AML-193 (cell line): ENCODE results near the gene SIRT6.
"Not testable (repeated sequence)": the region's sequence is repeated elsewhere in the genome, so short reads cannot be mapped to it uniquely, and the experiment has no call there.

Source experiments
- DNase-seq, 2 experiments: peaks; one replicate each; lab custom pipeline; 2025; lab: John Stamatoyannopoulos, UW

The SIRT6 gene

DNA sequence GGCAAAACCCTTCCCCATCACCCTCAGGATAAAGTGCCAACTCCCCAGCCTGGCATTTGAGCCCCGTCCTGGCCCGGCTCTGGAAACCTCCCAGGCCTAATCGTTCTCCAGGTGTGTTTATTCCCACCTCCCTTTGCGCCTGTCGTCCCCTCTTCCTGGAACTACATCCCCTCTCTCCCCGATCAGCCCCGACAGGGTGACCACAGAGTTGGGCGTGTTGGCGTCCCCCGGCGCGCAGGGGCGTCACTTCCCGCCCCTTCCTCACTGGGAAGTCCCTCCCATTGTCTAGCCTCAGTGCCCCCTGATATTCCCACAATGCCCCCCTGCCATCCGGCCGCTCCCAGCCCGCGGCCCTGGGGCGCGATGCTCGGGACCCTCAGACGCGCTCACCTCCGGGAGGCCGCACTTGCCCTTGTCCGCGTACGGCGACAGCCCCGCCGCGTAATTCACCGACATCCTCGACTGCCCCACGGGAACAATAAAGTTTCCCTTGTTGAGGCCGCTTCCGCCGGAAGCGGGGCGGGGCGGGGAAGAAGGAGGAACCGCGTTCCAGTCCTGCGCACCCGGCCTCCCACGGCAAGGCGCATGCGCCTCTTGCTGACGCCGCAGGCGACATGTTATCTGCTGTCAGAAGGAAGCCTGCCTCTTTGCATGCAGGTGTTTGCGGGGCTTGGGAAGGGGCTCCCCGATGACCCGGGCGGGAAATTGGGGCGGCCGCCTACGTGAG, at the start of gene SIRT6, which contains the start of gene ANKRD24:
Gene SIRT6 (minus strand): TSS at position 480 of the 727 bp plus-strand sequence. CDS start 24 bp downstream, at position 456.
Gene ANKRD24 (plus strand): TSS at position 606 of the 727 bp plus-strand sequence. CDS start 3,737 bp downstream, outside the sequence.
- DNase-seq = peak; percentile 88 to 91

DNA sequence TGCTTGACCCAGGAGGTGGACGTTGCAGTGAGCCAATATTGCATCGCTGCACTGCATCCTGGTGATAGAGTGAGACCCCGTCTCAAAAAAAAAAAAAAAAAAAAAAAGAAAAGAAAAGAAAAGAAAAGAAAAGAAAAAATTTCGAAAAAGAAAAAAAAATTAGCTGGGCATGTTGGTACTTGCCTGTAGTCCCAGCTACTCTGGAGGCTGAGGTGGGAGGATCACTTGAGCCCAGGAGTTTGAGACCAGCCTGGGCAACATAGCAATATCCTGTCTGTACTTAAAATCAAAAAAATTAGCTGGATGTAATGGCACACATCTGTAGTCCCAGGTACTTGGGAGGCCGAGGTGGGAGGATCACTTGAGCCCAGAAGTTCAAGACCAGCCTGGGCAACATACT, 49.8 kb upstream of the SIRT6 start:
- not testable (repeated sequence) for DNase-seq

DNA sequence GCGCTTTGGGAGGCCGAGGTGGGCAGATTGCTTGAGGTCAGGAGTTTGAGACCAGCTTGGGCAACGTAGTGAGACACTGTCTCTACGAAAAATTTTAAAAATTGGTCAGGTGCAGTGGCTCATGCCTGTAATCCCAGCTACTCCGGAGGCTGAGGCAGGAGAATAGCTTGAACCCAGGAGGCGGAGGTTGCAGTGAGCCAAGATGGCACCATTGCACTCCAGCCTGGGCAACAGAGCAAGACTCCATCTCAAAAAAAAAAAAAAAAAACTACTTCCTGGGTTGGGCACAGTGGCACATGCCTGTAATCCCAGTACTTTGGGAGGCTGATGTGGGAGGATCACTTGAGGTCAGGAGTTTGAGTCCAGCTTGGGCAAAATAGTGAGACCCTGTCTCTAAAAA, 49.2 kb upstream of the SIRT6 start:
- DNase-seq = not testable (repeated sequence)

DNA sequence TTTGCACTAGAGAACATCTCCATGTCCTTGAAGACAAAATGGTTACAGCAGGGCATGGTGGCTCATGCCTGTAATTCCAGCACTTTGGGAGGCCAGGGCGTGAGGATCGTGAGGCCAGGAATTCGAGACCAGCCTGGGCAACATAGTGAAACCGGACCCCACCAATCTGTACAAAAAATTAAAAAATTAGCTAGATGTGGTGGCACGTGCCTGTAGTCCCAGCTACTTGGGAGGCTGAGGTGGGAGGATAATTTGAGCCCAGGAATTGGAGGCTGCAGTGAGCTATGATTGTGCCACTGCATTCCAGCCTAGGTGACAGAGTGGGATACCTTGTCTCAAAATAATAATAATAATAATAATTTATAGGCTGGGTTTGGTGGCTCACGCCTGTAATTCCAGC, 47.9 kb upstream of the SIRT6 start:
- DNase-seq = not testable (repeated sequence)

DNA sequence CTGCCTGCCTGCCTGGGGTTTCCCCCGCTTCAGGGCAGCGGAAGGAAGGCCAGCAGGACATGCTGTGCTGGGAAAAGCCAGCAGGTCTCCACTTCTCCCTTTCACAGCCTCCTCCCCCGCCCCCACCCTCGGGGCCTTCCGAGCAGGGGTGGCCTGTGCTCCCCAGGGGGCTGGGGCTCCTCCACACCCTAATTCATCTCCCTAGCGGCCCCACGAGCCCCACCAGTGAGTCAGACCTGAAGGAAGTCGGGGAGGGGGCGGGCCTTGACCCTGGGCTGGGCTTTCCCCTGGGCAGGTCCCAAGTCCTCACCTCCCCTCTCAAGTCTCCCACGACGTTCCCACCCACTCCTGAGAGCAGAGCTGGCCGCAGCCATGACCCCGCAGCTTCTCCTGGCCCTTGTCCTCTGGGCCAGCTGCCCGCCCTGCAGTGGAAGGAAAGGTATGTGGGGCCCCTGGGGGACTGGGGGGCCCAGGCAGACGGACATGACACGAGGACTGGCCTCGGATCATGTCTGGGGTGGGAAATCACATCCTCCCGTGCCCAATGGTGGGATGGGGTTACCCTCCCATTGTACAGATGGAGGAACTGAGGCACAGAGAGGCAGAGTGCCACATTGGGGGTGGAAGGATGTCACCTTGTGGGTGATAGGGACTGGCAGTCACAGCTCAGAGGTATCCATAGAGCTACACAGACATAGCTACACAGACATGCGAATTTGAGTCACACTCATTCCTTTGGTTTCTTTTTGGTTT, 47.0 kb upstream of the SIRT6 start, which contains the start of gene EBI3:
Gene EBI3 (plus strand): TSS at position 345 of the 753 bp plus-strand sequence. CDS start 28 bp downstream, at position 373.
- DNase-seq = no peak

DNA sequence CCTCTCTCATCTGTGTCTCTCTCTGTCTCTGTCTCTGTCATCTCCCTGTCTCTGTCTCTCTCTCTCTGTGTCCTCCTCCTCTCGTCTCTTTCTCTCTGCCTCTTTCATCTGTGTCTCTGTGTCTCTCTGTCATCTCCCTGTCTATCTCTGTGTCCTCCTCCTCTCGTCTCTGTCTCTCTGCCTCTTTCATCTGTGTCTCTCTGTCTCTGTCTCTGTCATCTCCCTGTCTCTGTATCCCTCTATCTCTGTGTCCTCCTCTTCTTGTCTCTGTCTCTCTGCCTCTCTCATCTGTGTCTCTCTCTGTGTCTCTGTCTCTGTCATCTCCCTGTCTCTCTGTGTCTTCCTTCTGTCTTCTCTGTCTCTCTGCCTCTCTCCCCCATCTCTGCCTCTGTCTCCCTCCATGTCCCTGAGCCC, 46.4 kb upstream of the SIRT6 start:
- no peak for DNase-seq

DNA sequence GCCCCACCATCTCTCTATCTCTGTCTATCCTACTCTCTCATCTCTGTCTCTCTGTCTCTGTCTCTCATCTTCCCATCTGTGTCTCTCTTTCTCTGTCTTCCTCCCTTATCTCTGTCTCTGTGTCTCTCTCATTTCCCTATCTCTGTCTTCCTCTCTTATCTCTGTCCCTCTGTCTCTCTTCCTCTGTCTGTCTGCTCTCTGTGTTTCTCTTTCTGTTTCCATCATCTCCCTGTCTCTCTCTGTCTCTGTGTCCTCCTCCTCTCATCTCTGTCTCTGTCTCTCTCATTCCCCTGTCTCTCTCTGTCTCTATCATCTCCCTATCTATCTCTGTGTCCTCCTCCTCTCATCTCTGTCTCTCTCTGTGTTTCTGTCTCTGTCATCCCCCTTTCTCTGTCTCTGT, 45.4 kb upstream of the SIRT6 start:
- no peak for DNase-seq

DNA sequence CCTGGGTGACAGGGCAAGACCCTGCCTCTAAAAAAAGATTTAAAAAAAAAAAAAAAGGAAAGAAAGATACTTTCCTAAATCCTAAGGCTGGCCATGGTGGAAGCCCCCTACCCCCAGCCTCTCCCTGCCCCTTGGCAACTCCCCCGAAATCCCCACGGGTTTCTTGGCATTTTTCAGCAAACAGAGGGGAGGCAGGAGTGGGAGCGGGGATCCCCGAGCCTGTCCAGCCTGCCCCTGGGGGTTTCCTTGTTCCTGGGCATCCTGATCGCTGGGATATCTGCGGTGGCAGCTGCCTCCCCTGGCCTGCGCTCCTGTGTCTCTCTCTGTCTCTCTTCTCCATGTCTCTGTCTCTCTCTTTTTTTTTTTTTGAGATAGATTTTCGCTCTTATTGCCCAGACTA, 43.5 kb upstream of the SIRT6 start:
- no peak for DNase-seq

DNA sequence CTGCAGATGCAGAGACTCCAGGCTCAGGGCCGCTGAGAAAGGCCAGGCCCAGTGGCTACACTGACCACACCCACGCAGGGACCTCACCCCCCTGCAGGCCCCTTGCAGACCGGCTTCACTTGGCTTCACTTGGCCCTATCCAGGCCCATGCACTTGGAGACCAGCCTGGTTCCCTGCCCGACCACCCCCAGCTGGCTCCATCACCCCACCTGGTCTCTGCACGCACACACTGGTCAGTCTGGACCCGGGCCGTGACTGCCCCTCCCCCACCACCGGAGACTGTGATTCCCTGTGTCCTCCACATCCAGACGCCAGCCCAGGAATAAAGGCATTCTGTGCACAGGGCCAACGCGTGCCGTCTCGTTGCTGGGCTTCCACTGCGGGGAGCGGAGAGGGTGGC, 42.1 kb upstream of the SIRT6 start:
- DNase-seq = no peak

DNA sequence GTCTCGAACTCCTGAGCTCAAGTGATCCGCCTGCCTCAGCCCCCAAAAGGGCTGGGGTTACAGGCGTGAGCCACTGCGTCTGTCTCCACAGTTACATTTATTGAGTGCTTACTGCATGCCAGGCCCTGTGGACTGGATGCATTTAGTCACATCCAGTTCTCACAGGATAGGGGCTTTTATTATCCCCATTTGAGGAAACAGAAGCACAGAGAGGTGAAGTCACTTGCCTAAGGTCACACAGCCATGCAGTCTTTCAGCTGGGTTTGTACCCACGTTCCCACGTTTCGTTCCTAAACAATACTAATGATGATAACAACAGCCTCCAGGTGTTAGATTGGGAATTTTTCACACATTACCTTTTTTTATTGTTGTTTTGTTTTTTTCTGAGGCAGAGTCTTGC, 37.8 kb upstream of the SIRT6 start:
- no peak for DNase-seq

DNA sequence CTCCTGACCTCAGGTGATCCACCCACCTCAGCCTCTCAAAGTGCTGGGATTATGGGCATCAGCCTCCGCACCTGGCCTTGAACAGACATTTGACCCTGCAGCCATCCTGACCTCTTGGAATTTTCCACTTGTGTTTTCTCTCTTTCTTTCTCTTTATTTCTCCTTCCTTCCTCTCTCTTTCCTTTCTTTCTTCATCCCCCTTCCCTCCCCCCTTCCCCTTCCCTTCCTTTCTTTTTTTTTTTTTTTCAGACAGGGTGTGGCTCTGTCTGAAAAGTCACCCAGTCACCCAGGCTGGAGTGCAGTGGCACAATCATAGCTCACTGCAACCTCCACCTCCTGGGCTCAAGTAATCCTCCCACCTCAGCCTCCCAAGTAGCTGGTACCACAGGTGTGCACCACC, 36.2 kb upstream of the SIRT6 start:
- not testable (repeated sequence) for DNase-seq

DNA sequence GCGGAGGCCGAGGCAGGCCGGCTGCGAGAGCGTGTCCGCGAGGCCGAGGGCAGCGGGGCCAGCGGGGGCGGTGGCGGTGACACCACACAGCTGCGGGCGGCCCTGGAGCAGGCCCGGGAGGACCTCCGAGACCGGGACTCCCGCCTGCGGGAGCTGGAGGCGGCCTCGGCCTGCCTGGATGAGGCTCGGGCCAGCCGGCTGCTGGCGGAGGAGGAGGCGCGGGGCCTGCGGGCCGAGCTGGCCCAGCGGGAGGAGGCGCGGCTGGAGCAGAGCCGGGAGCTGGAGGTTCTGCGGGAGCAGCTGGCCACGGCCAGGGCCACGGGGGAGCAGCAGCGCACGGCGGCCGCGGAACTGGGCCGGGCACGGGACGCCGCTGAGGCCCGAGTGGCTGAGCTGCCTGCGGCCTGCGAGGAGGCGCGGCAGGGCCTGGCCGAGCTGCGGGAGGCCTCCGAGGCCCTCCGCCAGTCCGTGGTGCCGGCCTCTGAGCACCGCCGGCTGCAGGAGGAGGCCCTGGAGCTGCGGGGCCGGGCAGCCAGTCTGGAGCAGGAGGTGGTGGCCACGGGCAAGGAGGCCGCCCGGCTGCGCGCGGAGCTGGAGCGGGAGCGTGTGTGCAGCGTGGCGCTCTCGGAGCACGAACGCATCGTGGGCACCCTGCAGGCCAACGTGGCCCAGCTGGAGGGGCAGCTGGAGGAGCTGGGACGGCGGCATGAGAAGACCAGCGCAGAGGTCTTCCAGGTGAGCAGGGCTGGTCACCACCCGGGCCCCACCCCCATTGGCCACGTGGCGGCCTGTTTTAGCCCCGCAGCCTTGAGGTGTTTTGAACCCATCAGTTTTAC, 35.3 kb upstream of the SIRT6 start:
- no peak for DNase-seq

DNA sequence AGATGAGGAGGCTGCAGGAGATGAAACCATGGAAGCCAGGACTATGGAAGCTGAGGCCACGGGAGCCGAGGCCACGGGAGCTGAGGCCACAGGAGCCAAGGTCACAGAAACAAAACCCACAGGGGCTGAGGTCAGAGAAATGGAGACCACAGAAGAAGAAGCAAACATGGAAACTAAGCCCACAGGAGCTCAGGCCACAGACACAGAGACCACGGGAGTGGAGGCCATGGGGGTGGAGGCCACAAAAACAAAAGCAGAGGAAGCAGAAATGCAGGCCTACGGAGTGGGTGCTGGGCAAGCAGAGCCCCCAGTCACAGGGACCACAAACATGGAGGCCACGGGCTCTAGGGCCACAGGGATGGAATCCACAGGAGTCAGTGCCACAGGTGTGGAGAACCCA, 34.5 kb upstream of the SIRT6 start:
- DNase-seq = no peak

DNA sequence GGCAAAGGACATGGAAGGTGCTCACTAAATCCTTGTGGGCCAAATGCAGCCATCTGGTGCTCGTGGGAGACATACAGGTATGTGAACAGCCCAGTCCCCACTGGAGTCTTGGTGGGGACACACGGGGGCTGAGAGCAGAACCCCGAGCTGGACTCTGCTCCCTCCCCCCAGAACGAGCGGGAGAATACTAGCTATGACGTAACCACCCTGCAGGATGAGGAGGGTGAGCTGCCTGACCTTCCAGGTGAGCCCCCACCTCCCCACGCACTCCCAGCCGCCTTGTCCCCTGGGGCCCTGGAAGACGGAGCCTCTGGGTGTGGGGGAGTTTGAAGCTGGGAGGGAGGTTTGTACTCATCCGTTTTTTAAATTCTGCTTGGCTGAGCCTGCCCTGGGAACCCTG, 33.4 kb upstream of the SIRT6 start:
- DNase-seq = no peak

DNA sequence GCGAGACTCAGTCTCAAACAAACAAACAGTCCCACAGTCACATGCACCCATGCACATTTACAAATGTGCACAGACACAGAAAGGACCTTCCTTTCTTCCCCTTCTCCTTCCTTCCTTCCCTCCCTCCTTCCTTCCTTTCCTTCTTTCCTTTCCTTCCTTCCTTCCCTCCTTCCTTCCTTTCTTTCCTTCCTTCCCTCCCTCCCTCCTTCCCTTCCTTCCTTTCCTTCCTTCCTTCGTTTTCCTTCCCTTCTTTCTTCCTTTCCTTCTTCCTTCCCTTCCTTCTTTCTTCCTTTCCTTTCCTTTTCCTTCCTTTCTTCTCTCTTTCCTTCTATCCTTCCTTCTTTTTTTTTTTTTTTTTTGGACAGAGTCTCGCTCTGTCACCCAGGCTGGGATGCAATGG, 30.8 kb upstream of the SIRT6 start:
- no peak for DNase-seq

DNA sequence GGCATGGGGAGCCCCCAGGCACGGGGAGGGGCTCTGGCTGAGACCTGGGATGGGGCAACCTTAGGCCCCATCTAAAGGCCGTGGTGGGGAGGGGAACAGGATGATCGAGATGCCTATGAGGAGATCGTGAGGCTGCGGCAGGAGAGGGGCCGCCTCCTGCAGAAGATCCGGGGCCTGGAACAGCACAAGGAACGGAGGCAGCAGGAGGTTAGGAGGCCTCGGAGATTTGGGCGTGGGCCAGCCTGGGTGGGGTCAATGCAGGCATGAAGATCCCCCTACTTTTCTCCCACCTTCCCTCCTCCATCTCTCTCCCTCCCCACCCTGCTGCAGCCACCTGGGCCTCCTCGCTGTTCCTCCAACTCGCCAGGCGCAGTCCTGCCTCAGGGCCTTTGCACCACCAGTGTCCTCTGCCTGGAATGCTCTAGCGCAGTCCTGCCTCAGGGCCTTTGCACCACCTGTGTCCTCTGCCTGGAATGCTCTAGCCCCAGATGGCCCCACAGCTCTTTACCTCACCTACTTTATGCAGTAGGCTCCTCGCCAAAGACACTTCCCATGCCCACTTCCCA, 27.9 kb upstream of the SIRT6 start:
- no peak for DNase-seq

DNA sequence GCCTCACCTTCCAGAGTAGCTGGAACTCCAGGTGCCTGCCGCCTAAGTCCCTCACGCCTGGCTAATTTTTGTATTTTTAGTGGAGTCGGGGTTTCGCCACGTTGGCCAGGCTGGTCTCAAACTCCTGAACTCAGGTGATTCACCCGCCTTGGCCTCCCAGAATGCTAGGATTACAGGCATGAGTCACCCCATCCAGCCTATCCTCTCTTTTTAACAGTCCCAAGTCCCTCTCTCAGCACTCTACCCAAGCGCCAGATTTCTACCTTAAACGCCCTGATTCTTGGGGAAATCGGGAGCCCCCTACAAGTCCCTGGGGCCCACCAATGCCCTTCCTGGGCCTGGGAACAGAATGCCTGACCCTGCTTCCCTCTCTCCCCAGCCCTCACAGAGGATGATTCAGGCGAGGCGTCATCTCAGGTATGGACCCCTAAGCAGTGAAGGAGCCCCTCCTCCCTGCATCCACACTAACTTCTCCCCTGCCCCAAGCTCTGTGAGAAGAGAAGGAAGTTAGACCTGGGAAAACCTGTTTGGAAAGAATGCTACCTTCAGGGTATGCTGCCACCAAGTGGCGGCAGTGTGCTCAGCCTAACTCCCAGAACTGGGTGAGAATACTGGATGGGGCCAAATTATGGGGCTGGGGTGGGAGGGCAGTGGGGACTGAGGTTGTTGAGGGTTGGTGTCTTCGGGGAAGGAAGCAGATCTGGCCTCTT, 26.2 kb upstream of the SIRT6 start:
- no peak for DNase-seq

DNA sequence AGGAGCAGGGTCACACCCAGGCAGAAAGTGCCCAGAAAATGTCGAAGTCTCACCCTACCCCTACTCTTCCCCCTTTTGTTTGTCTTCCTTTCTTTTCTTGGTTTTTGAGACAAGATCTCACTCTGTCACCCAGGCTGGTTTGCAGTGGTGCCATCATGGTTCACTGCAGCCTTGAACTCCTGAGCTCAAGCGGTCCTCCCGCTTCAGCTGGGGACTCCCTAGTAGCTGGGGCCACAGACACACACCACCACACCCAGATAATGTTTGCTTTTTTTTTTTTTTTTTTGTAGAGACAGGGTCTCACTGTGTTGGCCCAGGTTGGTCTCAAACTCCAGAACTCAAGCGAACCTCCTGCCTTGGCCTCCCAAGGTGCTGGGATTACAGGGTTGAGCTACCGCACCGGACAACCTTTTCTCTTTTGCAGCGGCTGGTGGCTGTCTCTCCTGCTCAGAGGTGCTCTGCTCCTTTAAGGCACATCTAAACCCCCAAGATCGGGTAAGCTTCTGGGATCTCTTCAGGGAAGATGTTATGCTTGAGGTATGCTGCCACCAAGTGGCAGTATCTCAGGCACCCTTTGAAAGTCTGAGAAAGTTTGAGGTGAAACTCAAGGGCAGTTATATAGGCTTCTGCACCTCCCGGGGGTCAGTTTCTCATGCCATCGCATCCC, 24.6 kb upstream of the SIRT6 start:
- DNase-seq = no peak

DNA sequence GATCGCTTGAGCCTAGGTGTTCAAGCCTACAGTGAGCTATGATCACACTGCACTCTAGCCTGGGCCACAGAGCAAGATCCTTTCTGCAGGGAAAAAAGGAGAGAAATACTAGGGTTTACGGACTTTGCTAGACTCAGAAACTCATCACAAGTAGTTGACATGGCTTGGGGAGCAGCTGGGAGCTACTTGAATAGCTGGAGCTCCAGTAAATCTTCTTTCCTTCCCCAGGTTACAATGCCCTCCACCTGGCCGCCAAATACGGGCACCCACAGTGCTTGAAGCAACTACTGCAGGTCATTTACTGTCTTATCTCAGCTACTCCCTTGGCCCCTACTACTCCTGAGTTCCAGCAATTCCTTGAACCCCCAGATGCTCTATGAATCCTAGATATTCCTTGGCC, 19.4 kb upstream of the SIRT6 start:
- DNase-seq = no peak

DNA sequence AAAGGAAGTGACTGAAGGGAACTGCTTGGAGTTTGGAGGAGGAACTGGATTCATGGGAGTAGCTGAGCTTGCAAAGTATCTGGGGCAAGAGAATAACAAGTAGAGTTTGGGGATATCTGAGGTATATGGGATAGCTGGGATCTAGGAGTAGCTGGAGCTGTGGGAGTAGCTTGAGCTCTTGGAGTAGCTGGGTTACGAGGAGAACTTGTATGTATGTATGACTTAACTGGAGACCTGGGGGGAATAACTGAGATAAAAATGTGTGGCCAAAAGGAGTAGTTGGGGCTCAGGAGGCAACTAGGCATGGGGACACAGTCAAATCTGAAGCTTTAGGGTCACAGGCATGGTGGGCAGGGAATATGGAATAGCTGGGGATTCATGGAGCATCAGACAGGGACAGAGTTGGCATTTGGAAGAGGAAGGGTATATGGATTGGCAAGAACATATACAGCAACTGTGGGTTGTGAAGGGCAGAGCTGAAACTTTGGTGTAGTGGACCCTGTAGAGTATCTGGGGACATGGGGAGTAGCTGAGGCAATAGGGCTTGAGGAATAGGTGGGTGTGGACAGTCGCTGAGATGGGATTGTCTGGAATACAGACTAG, 18.7 kb upstream of the SIRT6 start:
- no peak for DNase-seq
